Hepatocyte (in vitro differentiated cells): ENCODE results near the gene GLUL. TPM values are rescaled to one million over a fixed set of nuclear protein-coding genes. Genes with fewer than 3 reads are reported as not detected.

ENCODE experiments used
- DNase-seq: peaks from one replicate; pipeline ENCODE4 v3.0.0-alpha.2; 2016; ENCODE audit warnings: low spot score
- H2AFZ ChIP-seq: fragments of 200-600 bp; sonication (generic); 2 replicates; pipeline ENCODE4 v1.6.0; 2016; ENCODE audit warnings: antibody characterized with exemption, mild to moderate bottlenecking
- H3K27ac ChIP-seq: fragments of 200-600 bp; sonication (generic); 2 replicates; pipeline ENCODE4 v1.5.1; 2016; ENCODE audit warnings: mild to moderate bottlenecking
- H3K27me3 ChIP-seq: fragments of 200-600 bp; sonication (generic); 2 replicates; pipeline ENCODE4 v1.6.1; 2016
- H3K36me3 ChIP-seq: fragments of 200-600 bp; sonication (generic); replicated peaks from 2 replicates; pipeline ENCODE4 v1.5.1; 2016; ENCODE audit warnings: low read depth; ENCODE audit not compliant: insufficient read depth
- H3K4me1 ChIP-seq: fragments of 200-600 bp; sonication (generic); 2 replicates; pipeline ENCODE4 v1.5.1; 2016; ENCODE audit warnings: mild to moderate bottlenecking, moderate library complexity; ENCODE audit not compliant: insufficient read depth
- H3K4me2 ChIP-seq: fragments of 200-600 bp; sonication (generic); 2 replicates; pipeline ENCODE4 v1.6.0; 2016
- H3K4me3 ChIP-seq: fragments of 200-600 bp; sonication (generic); 2 replicates; pipeline ENCODE4 v1.5.1; 2016; ENCODE audit warnings: mild to moderate bottlenecking
- H3K79me2 ChIP-seq: fragments of 200-600 bp; sonication (generic); 2 replicates; pipeline ENCODE4 v1.6.0; 2017; ENCODE audit warnings: mild to moderate bottlenecking
- H3K9me2 ChIP-seq: fragments of 200-600 bp; sonication (generic); replicated peaks from 2 replicates; pipeline ENCODE4 v1.6.0; 2017; ENCODE audit warnings: mild to moderate bottlenecking; ENCODE audit not compliant: insufficient read depth
- H3K9me3 ChIP-seq: fragments of 200-600 bp; sonication (generic); 2 replicates; pipeline ENCODE4 v1.5.1; 2016; ENCODE audit warnings: low read depth, mild to moderate bottlenecking
- H4K20me1 ChIP-seq: fragments of 200-600 bp; sonication (generic); 2 replicates; pipeline ENCODE4 v1.6.0; 2016; ENCODE audit warnings: mild to moderate bottlenecking; ENCODE audit not compliant: insufficient read depth, poor library complexity, severe bottlenecking
- EZH2 ChIP-seq: fragments of 200-600 bp; sonication (generic); IDR thresholded peaks from 2 replicates; pipeline ENCODE4 v1.6.1; 2016; ENCODE audit warnings: antibody characterized with exemption, mild to moderate bottlenecking, borderline replicate concordance
- EZH2phosphoT487 ChIP-seq: fragments of 200-600 bp; sonication (generic); IDR thresholded peaks from one replicate; pipeline ENCODE4 v1.6.1; 2018; ENCODE audit warnings: antibody characterized with exemption, mild to moderate bottlenecking, low read depth, moderate library complexity; ENCODE audit not compliant: unreplicated experiment, severe bottlenecking
- WGBS: methylation state at CpG from one replicate; pipeline ENCODE4 v1.1.6; 2016; ENCODE audit warnings: low lambda C conversion rate; ENCODE audit errors: missing lambda C conversion rate; 5-methylcytosine and 5-hydroxymethylcytosine counted together
- polyA plus RNA-seq: library from polyadenylated mRNA; unstranded; fragments of >200 nt; fragmentation: Nextera tagmentation; extraction: Ambion mirVana; gene quantifications from 2 replicates; pipeline ENCODE4 v1.2.1, GENCODE V29; 2016
- total RNA-seq: library from RNA; depleted of rRNA; stranded (reverse); fragments of >200 nt; gene quantifications from 2 replicates; pipeline ENCODE4 v1.2.3, GENCODE V29; 2014
- TF ChIP-seq, protein P1 (sequence below): fragments of 200-600 bp; sonication (generic); IDR thresholded peaks from 2 replicates; pipeline ENCODE4 v1.5.1; 2016; ENCODE audit warnings: antibody characterized with exemption, mild to moderate bottlenecking; ENCODE audit not compliant: poor library complexity

GLUL gene
- total and polyA plus RNA-seq, 2 experiments from 2014 or later = 747 to 846 TPM

DNA sequence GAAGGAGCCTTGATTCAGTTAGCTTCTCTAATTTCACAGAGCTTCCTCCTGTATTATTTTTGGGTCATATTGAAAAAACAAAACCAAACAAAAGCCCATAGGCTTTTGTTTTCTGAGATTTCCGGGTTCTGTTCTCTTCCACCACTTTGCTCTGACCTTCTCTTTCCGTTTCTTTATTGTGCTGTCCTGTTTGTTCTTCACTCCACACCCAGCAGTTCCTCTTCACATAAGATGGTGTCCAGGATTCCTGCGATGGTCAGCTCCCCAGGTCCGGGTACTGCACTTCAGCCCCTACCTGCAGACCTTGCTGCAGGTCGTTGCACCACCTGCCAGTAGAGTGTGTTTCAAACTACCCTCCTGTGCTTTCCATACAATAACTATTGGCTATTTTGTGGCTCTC is 44.6 kb downstream of the GLUL start:
- no peak overlapping the region for H2AFZ ChIP-seq
- no peak overlapping the region for H3K27ac ChIP-seq
- H3K79me2 ChIP-seq = no peaks in the 10 kb centered on the region
- H3K9me2 ChIP-seq = no peaks in the 10 kb centered on the region
- H3K27me3 ChIP-seq = no peaks in the 10 kb centered on the region
- no peaks in the 10 kb centered on the region for H4K20me1 ChIP-seq
- no peak overlapping the region for H3K4me3 ChIP-seq
- TF ChIP-seq EZH2 (no peak), EZH2phosphoT487 (no peak)
- TF ChIP-seq, protein P1, sequence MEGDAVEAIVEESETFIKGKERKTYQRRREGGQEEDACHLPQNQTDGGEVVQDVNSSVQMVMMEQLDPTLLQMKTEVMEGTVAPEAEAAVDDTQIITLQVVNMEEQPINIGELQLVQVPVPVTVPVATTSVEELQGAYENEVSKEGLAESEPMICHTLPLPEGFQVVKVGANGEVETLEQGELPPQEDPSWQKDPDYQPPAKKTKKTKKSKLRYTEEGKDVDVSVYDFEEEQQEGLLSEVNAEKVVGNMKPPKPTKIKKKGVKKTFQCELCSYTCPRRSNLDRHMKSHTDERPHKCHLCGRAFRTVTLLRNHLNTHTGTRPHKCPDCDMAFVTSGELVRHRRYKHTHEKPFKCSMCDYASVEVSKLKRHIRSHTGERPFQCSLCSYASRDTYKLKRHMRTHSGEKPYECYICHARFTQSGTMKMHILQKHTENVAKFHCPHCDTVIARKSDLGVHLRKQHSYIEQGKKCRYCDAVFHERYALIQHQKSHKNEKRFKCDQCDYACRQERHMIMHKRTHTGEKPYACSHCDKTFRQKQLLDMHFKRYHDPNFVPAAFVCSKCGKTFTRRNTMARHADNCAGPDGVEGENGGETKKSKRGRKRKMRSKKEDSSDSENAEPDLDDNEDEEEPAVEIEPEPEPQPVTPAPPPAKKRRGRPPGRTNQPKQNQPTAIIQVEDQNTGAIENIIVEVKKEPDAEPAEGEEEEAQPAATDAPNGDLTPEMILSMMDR = no peak
- no peaks in the 10 kb centered on the region for H3K9me3 ChIP-seq
- peaks cover 8% of the 10 kb centered on the region for H3K4me1 ChIP-seq
- no peaks in the 10 kb centered on the region for H3K36me3 ChIP-seq
- WGBS = 82% methylated on average over 5 of the region's 5 CpGs
- DNase-seq = no peak
- no peak overlapping the region for H3K4me2 ChIP-seq

DNA sequence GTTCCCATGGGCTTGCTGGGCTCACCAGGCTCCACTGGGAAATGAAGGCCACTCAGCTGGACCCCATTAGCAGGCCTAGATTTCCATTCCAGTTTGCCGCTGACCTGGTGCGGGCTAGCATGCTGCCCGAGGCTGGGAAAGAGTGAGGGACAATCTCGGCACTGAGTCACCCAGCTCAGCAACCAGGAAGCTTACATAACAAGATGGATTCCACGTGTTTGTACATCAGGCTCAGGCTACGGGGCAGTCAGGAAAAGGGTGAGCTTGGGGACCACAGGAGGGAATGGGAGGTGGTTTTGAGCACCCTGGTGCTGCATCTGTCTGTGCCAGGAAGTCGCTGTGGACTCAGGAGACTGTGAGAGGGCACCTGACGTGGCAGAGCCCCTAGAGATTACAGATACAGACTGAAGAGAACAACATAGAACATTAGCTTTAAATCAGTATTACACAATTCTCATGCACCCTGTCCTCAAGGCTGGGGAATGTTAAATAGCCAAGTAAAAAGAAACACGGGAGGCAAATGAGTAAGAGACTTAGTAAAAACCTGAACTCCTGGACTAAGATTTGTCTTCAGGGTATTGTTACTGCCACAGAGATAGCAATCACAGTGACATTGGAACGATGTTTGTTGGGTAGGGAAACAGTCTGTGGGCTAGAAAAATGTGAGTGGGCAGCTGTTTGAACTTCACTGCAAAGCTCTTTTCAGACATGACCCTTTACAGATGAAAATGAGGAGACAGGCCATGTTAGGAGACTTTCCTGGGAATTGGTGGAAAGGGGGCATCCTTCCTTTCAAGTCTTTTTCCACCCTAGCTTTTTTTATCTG is 51.1 kb downstream of the GLUL start:
- DNase-seq = no peak
- WGBS = 51% methylated on average over 10 of the region's 10 CpGs
- Histone ChIP-seq H3K79me2 (no peaks in the 10 kb centered on the region), H3K36me3 (no peaks in the 10 kb centered on the region), H3K27me3 (no peaks in the 10 kb centered on the region), H3K4me1 (peaks cover 17% of the 10 kb centered on the region), H2AFZ (no peak overlapping the region), H3K9me3 (no peaks in the 10 kb centered on the region), H4K20me1 (no peaks in the 10 kb centered on the region), H3K4me3 (no peak overlapping the region), H3K4me2 (no peak overlapping the region), H3K27ac (peak overlapping the region; percentile 41), H3K9me2 (no peaks in the 10 kb centered on the region)
- TF ChIP-seq EZH2 (no peak), EZH2phosphoT487 (no peak)
- TF ChIP-seq, protein P1 = no peak

DNA sequence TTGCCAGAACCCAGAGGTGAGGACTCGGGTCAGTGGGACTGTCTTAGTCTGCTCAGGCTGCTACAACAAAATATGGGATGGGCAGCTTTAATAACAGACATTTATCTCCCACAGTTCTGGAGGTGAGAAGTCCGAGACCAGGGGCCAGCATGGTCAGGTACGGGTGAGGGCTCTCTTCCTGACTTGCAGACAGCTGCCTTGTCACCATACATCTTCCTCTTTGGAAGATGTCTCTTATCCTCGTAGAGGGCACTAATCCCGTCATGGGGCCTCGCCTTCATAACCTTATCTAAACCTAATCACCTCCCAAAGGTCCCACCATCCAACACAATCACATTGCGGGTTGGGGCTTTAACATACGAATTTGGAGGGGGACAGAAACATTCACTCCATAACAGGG is 51.9 kb downstream of the GLUL start:
- Histone ChIP-seq H3K36me3 (no peaks in the 10 kb centered on the region), H3K4me2 (no peak overlapping the region), H3K4me3 (no peak overlapping the region), H3K4me1 (peaks cover 17% of the 10 kb centered on the region), H3K79me2 (no peaks in the 10 kb centered on the region), H3K9me3 (no peaks in the 10 kb centered on the region), H3K27me3 (no peaks in the 10 kb centered on the region), H3K27ac (peak overlapping the region; percentile 41), H4K20me1 (no peaks in the 10 kb centered on the region), H2AFZ (no peak overlapping the region), H3K9me2 (no peaks in the 10 kb centered on the region)
- TF ChIP-seq EZH2 (no peak), EZH2phosphoT487 (no peak)
- TF ChIP-seq, protein P1 = no peak
- DNase-seq = no peak
- WGBS = 91% methylated on average over 8 of the region's 8 CpGs
